Measurements from ENCODE around the gene USPL1.

DNA sequence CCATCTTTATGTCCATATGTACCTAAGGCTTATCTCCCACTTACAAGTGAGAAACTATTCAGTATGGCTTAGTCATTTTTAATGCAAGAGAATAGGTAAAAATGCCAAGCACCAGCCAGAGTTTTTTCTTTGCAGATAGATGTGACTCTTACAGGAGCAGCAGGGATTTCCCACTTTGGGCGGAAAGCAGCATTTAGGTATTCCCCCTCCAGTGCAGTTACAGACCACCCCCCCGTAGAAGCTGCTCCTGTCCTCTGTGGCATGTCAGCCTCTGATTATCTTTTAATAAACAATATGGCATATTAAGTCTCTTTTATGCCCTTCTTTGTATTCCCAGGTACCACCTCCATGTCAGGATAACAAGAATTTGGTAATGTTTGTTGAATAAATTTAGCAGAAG is 24.7 kb upstream of the USPL1 start:
- TF ChIP-seq, protein P1, sequence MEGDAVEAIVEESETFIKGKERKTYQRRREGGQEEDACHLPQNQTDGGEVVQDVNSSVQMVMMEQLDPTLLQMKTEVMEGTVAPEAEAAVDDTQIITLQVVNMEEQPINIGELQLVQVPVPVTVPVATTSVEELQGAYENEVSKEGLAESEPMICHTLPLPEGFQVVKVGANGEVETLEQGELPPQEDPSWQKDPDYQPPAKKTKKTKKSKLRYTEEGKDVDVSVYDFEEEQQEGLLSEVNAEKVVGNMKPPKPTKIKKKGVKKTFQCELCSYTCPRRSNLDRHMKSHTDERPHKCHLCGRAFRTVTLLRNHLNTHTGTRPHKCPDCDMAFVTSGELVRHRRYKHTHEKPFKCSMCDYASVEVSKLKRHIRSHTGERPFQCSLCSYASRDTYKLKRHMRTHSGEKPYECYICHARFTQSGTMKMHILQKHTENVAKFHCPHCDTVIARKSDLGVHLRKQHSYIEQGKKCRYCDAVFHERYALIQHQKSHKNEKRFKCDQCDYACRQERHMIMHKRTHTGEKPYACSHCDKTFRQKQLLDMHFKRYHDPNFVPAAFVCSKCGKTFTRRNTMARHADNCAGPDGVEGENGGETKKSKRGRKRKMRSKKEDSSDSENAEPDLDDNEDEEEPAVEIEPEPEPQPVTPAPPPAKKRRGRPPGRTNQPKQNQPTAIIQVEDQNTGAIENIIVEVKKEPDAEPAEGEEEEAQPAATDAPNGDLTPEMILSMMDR (IDR thresholded peaks at IDR 0.05), result no peak
- TF ChIP-seq EZH2 (IDR thresholded peaks at IDR 0.05) (no peak), EZH2phosphoT487 (IDR thresholded peaks at IDR 0.05) (no peak)
